HG02623 (cell line): ENCODE measurements around the gene PSORS1C1.
"Not testable (repeated sequence)": the region's sequence is repeated elsewhere in the genome, so short reads cannot be mapped to it uniquely, and the experiment has no call there.

ENCODE experiments used
- ATAC-seq: cut with Tn5 transposase; IDR thresholded peaks from one replicate; pipeline ENCODE4 v1.9.1; 2021; ENCODE audit warnings: moderate library complexity; ENCODE audit not compliant: unreplicated experiment

PSORS1C1 gene

GRCh38 chr6:31157513-31158139 is 43.0 kb downstream of the PSORS1C1 start, which contains the start of gene CCHCR1:
TSS of gene CCHCR1 (minus strand) at chr6:31157802. CDS start at chr6:31157600, 202 bp downstream.
- no peak for ATAC-seq

GRCh38 chr6:31158140-31158862 is 43.7 kb downstream of the PSORS1C1 start, which contains the start of gene TCF19:
TSS of gene TCF19 (plus strand) at chr6:31158589. CDS start at chr6:31159470, 881 bp downstream.
- ATAC-seq = peak; percentile 89

- no peak for ATAC-seq
Observed at GRCh38 chr6:31158863-31159855, 44.6 kb downstream of the PSORS1C1 start.

GRCh38 chr6:31161216-31162126 is 46.9 kb downstream of the PSORS1C1 start:
- no peak for ATAC-seq

- no peak for ATAC-seq
Observed at GRCh38 chr6:31162463-31163165, 48.0 kb downstream of the PSORS1C1 start.

GRCh38 chr6:31163922-31164321 is 49.3 kb downstream of the PSORS1C1 start:
- ATAC-seq = no peak

GRCh38 chr6:31164475-31165063 is 50.0 kb downstream of the PSORS1C1 start:
- ATAC-seq = not testable (repeated sequence)

- not testable (repeated sequence) for ATAC-seq
Observed at GRCh38 chr6:31165064-31165832, 50.6 kb downstream of the PSORS1C1 start.

- no peak for ATAC-seq
Observed at GRCh38 chr6:31165986-31166385, 51.4 kb downstream of the PSORS1C1 start.

GRCh38 chr6:31168606-31169005 is 54.0 kb downstream of the PSORS1C1 start:
- no peak for ATAC-seq

- ATAC-seq = no peak
Observed at GRCh38 chr6:31169123-31169857, 54.7 kb downstream of the PSORS1C1 start.

GRCh38 chr6:31169858-31170599 is 55.4 kb downstream of the PSORS1C1 start:
- not testable (repeated sequence) for ATAC-seq

- no peak for ATAC-seq
Observed at GRCh38 chr6:31170600-31170881, 55.9 kb downstream of the PSORS1C1 start, which contains the start of gene POU5F1. TSS of gene POU5F1 (minus strand) at chr6:31170682. CDS start at chr6:31170620, 62 bp downstream.

- ATAC-seq = no peak
Observed at GRCh38 chr6:31170987-31171671, 56.5 kb downstream of the PSORS1C1 start.

GRCh38 chr6:31171931-31172905 is 57.6 kb downstream of the PSORS1C1 start:
- no peak for ATAC-seq
